Mesothelial cell of epicardium (in vitro differentiated cells): ENCODE measurements around the gene MACROD2. TPM values are rescaled to one million over a fixed set of nuclear protein-coding genes. Genes with fewer than 3 reads are reported as not detected.

ENCODE experiments used
- DNase-seq, 2 experiments: peaks; one replicate each; pipeline ENCODE4 v3.0.0; 2021; ENCODE audit warnings: low spot score in 2 of 2; ENCODE audit not compliant: unreplicated experiment in 2 of 2
- H3K27ac Mint-ChIP-seq: 2 replicates; pipeline ENCODE4 v1.8.0; 2021; ENCODE audit warnings: mixed read lengths
- H3K27me3 Mint-ChIP-seq: 2 replicates; pipeline ENCODE4 v1.8.0; 2021; ENCODE audit warnings: low read depth, mixed read lengths
- H3K36me3 Mint-ChIP-seq: 2 replicates; pipeline ENCODE4 v1.8.0; 2021; ENCODE audit warnings: mixed read lengths
- H3K4me1 Mint-ChIP-seq: 2 replicates; pipeline ENCODE4 v1.8.0; 2021; ENCODE audit warnings: mixed read lengths
- H3K4me3 Mint-ChIP-seq: 2 replicates; pipeline ENCODE4 v1.8.0; 2021; ENCODE audit warnings: mild to moderate bottlenecking, moderate library complexity, mixed read lengths
- H3K9me3 Mint-ChIP-seq: 2 replicates; pipeline ENCODE4 v1.8.0; 2021; ENCODE audit warnings: mixed read lengths
- total RNA-seq: library from RNA; stranded (reverse); gene quantifications from 3 replicates; pipeline ENCODE4 v1.2.1, GENCODE V29; 2021
- TF ChIP-seq, protein P1 (sequence below): fragments of 200-600 bp; sonication (generic); IDR thresholded peaks from one replicate; pipeline ENCODE4 v1.5.0; 2021; ENCODE audit warnings: antibody characterized with exemption; ENCODE audit not compliant: unreplicated experiment

Gene MACROD2
- total RNA-seq, 1 donor from 2014 or later, result 10.0 TPM

DNA sequence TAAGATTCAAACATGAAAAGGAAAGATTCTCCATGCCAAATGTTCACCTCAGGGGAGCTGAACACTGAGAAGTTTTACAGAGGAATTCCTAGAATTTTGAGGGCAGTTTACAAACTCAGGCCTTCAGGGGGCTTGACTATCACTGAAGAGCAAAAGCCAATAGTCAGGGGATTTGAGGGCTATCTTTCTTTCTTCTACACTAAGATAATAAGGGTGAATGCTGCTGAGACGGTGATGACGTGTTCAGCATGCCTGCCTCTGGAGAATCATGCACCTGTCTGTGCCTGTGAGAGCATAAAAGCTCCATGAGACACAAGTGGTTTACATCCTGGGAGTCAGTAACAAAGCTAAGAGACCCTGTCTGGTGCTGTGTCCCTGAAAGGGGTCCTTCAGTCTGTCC, 1492.4 kb downstream of the MACROD2 start:
- no peak overlapping the region for H3K27ac Mint-ChIP-seq
- DNase-seq, result no peak
- TF ChIP-seq, protein P1, sequence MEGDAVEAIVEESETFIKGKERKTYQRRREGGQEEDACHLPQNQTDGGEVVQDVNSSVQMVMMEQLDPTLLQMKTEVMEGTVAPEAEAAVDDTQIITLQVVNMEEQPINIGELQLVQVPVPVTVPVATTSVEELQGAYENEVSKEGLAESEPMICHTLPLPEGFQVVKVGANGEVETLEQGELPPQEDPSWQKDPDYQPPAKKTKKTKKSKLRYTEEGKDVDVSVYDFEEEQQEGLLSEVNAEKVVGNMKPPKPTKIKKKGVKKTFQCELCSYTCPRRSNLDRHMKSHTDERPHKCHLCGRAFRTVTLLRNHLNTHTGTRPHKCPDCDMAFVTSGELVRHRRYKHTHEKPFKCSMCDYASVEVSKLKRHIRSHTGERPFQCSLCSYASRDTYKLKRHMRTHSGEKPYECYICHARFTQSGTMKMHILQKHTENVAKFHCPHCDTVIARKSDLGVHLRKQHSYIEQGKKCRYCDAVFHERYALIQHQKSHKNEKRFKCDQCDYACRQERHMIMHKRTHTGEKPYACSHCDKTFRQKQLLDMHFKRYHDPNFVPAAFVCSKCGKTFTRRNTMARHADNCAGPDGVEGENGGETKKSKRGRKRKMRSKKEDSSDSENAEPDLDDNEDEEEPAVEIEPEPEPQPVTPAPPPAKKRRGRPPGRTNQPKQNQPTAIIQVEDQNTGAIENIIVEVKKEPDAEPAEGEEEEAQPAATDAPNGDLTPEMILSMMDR, result no peak
- peaks cover 2% of the 10 kb centered on the region for H3K36me3 Mint-ChIP-seq
- H3K4me1 Mint-ChIP-seq, result peaks cover 12% of the 10 kb centered on the region
- no peaks in the 10 kb centered on the region for H3K27me3 Mint-ChIP-seq
- no peak overlapping the region for H3K4me3 Mint-ChIP-seq
- H3K9me3 Mint-ChIP-seq, result peaks cover 16% of the 10 kb centered on the region

DNA sequence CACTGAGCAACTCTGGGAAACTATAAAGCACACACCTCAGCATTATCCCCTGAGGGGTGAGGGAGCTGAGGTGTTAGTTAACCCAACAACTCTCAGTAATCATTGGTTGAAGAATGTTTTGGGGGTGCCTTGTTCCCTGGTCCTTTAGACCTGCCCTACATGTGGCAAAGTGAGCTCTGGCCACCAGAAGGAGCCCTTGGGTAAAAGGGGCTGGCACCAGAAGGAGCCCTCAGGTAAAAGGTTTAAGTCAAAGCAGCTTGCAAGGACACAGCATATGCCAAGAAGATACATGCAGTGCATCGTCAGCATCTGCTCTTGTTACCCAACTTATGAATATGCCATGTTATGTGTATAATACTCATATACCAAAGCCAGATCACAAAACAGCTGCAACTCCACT, 1496.3 kb downstream of the MACROD2 start:
- DNase-seq, result no peak
- no peak overlapping the region for H3K27ac Mint-ChIP-seq
- H3K36me3 Mint-ChIP-seq, result no peaks in the 10 kb centered on the region
- TF ChIP-seq, protein P1, result no peak
- H3K9me3 Mint-ChIP-seq, result peaks cover 4% of the 10 kb centered on the region
- H3K27me3 Mint-ChIP-seq, result no peaks in the 10 kb centered on the region
- H3K4me3 Mint-ChIP-seq, result no peak overlapping the region
- H3K4me1 Mint-ChIP-seq, result peaks cover 9% of the 10 kb centered on the region

DNA sequence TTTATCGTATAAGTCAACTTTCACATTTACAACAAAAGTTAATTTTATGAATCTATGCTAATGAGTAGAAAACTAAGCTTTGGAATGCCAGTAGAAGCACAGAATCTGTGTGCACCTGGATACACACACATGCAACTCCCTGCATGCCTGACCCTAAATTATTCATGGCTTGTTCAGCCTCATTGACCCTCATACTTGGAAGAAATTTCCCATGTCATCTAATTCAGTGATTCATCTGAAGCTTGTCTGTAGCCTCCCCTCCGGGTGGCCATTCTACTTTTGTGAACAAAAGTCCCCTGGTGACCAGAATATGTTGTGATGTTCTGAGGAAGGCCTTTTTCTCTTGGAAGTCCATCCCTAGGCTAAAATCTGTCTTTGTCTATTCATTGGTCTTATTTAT, 1499.5 kb downstream of the MACROD2 start:
- H3K36me3 Mint-ChIP-seq, result peaks cover 3% of the 10 kb centered on the region
- H3K4me1 Mint-ChIP-seq, result no peaks in the 10 kb centered on the region
- no peak overlapping the region for H3K27ac Mint-ChIP-seq
- TF ChIP-seq, protein P1, result no peak
- DNase-seq, result no peak
- H3K4me3 Mint-ChIP-seq, result no peak overlapping the region
- H3K9me3 Mint-ChIP-seq, result peaks cover 10% of the 10 kb centered on the region
- no peaks in the 10 kb centered on the region for H3K27me3 Mint-ChIP-seq

DNA sequence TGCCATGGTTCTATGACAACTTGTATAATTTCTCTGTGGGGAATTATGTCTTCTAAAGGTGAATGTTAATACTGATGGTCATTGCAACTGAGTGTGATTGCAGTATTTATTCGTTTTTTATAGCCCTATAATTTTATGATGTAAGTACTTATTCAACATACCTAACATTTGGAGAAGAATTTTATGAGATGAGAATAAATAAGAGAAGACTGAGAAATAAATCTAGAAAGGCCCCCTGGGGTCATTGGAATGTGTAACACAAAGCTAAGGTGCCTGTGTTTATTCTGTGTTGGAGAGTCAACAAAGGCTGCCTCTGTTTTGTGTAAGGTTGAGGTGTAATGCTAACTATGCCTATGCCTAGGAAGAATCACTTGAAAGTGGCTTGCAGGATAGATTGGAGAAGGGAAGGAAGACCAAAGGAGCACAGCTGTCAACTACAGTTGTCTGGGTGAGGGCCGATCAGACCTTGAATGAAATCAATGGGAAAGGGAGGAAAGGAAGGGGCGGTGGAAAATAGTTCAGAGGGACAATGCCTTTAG, 1501.3 kb downstream of the MACROD2 start:
- peaks cover 3% of the 10 kb centered on the region for H3K36me3 Mint-ChIP-seq
- H3K27ac Mint-ChIP-seq, result no peak overlapping the region
- DNase-seq, result no peak
- peaks cover 10% of the 10 kb centered on the region for H3K9me3 Mint-ChIP-seq
- H3K4me1 Mint-ChIP-seq, result no peaks in the 10 kb centered on the region
- H3K27me3 Mint-ChIP-seq, result no peaks in the 10 kb centered on the region
- no peak overlapping the region for H3K4me3 Mint-ChIP-seq
- TF ChIP-seq, protein P1, result no peak

DNA sequence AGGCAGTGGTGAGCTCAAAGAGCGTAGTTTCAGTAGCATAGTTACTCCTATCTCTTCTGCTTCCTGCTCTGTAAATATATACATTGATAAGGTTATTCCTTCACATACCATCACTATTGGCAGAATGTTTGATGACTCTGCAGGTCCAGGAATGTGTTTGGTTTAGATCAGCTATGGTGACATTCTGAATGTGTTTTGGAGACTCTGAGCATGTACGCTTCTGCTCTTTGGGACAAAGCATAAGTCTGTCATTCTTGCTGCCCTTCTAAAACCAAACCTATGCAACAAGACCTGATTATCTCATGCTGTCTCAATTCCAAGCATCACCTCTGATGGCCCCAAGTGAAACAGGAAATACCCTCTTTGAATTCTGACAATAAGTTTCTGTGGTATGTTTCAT, 1503.6 kb downstream of the MACROD2 start:
- no peak for DNase-seq
- H3K9me3 Mint-ChIP-seq, result peaks cover 10% of the 10 kb centered on the region
- H3K4me1 Mint-ChIP-seq, result peaks cover 5% of the 10 kb centered on the region
- TF ChIP-seq, protein P1, result no peak
- H3K27me3 Mint-ChIP-seq, result no peaks in the 10 kb centered on the region
- H3K27ac Mint-ChIP-seq, result no peak overlapping the region
- H3K36me3 Mint-ChIP-seq, result peaks cover 3% of the 10 kb centered on the region
- H3K4me3 Mint-ChIP-seq, result no peak overlapping the region

DNA sequence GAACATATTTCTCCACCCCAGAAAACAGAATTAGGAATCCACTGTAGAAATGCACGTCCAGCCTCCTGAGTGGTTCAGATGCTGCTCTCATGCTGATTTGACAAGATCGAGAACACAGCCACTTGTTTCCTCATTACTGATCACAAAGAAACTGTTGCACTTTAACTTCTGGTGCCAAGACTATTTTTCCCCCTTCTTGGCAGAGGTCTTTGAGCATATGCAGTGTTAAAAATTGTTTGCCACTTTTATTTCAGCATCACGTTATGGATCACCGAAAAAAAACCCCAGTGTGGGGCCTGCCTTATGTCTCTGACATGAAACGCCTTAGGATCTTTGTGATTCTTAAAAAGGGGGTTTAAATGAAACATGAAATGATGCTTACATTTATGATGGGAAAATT, 1511.0 kb downstream of the MACROD2 start:
- H3K9me3 Mint-ChIP-seq, result no peaks in the 10 kb centered on the region
- no peak overlapping the region for H3K4me3 Mint-ChIP-seq
- peaks cover 11% of the 10 kb centered on the region for H3K4me1 Mint-ChIP-seq
- no peaks in the 10 kb centered on the region for H3K36me3 Mint-ChIP-seq
- H3K27me3 Mint-ChIP-seq, result no peaks in the 10 kb centered on the region
- TF ChIP-seq, protein P1, result no peak
- DNase-seq, result no peak
- H3K27ac Mint-ChIP-seq, result no peak overlapping the region
